ENCODE results near the gene TRMT61B. TPM values are rescaled to one million over a fixed set of nuclear protein-coding genes. Genes with fewer than 3 reads are reported as not detected.

The TRMT61B gene
- total and polyA plus RNA-seq, 8 donors: 2.3 to 24.4 (median 18.1) TPM

- TF ChIP-seq CTCF (IDR thresholded peaks at IDR 0.05) (no peak), POLR2A (IDR thresholded peaks at IDR 0.05) (no peak), POLR2AphosphoS5 (IDR thresholded peaks at IDR 0.05) (no peak), EP300 (IDR thresholded peaks at IDR 0.05) (no peak)
- Histone ChIP-seq H3K9me3 (no peaks in the 10 kb centered on the region), H3K27ac (no peak overlapping the region), H3K27me3 (no peaks in the 10 kb centered on the region), H3K36me3 (peaks cover 30 to 90% (median 79%) of the 10 kb centered on the region in 4 donors), H3K4me3 (no peak overlapping the region), H3K4me1 (peaks cover 0 to 26% (median 16%) of the 10 kb centered on the region in 4 donors)
- intact Hi-C loops (cut with DNase I; ENCODE audit: low total_unique reads): no loop called here
- WGBS, 5 donors: 0 to 25% (median 15%) methylated on average over 1 of the region's 1 CpG
- no peak for DNase-seq
Observed at GRCh38 chr2:28908172-28908571, 38.1 kb upstream of the TRMT61B start.

- Histone ChIP-seq H3K27ac (no peak overlapping the region), H3K9me3 (no peaks in the 10 kb centered on the region), H3K4me3 (no peak overlapping the region), H3K36me3 (peaks cover 28 to 90% (median 78%) of the 10 kb centered on the region in 4 donors), H3K27me3 (no peaks in the 10 kb centered on the region), H3K4me1 (peaks cover 0 to 26% (median 16%) of the 10 kb centered on the region in 4 donors)
- intact Hi-C loops (cut with DNase I; ENCODE audit: low total_unique reads): no loop called here
- no peak for DNase-seq
- 93 to 98% (median 98%) methylated on average over 2 of the region's 2 CpGs for WGBS, 5 donors
- TF ChIP-seq POLR2AphosphoS5 (IDR thresholded peaks at IDR 0.05): no peak
Observed at GRCh38 chr2:28906821-28907220, 36.7 kb upstream of the TRMT61B start.

- Histone ChIP-seq H3K4me3 (no peak overlapping the region), H3K9me3 (no peaks in the 10 kb centered on the region), H3K36me3 (peaks cover 28 to 89% (median 74%) of the 10 kb centered on the region in 4 donors), H3K4me1 (peaks cover 0 to 26% (median 16%) of the 10 kb centered on the region in 4 donors), H3K27me3 (no peaks in the 10 kb centered on the region), H3K27ac (no peak overlapping the region)
- no peak for TF ChIP-seq POLR2A (IDR thresholded peaks at IDR 0.05)
- TF ChIP-seq EP300 (IDR thresholded peaks at IDR 0.05): no peak
- TF ChIP-seq POLR2AphosphoS5 (IDR thresholded peaks at IDR 0.05): no peak
- no peak for TF ChIP-seq CTCF (IDR thresholded peaks at IDR 0.05)
- no peak for DNase-seq
- intact Hi-C loops (cut with DNase I; ENCODE audit: low total_unique reads): no loop called here
- WGBS, 5 donors: 86 to 96% (median 91%) methylated on average over 4 of the region's 4 CpGs
Observed at GRCh38 chr2:28906376-28906775, 36.3 kb upstream of the TRMT61B start.

GRCh38 chr2:28905533-28905932 is 35.4 kb upstream of the TRMT61B start:
- intact Hi-C loops (cut with DNase I; ENCODE audit: low total_unique reads): no loop called here
- Histone ChIP-seq H3K27ac (no peak overlapping the region), H3K9me3 (no peaks in the 10 kb centered on the region), H3K36me3 (peaks cover 28 to 81% (median 68%) of the 10 kb centered on the region in 4 donors), H3K4me3 (no peak overlapping the region), H3K27me3 (no peaks in the 10 kb centered on the region), H3K4me1 (peaks cover 0 to 34% (median 16%) of the 10 kb centered on the region in 4 donors)
- no peak for DNase-seq
- TF ChIP-seq POLR2A (IDR thresholded peaks at IDR 0.05): no peak
- no peak for TF ChIP-seq CTCF (IDR thresholded peaks at IDR 0.05)
- no peak for TF ChIP-seq POLR2AphosphoS5 (IDR thresholded peaks at IDR 0.05)
- no peak for TF ChIP-seq EP300 (IDR thresholded peaks at IDR 0.05)
- 90 to 100% (median 98%) methylated on average over 3 of the region's 3 CpGs for WGBS, 5 donors

GRCh38 chr2:28904802-28905457 is 34.8 kb upstream of the TRMT61B start:
- no peak overlapping the region for H3K4me3 ChIP-seq
- TF ChIP-seq EP300 (IDR thresholded peaks at IDR 0.05): no peak
- no peak for TF ChIP-seq POLR2A (IDR thresholded peaks at IDR 0.05)
- no peak for TF ChIP-seq CTCF (IDR thresholded peaks at IDR 0.05)
- TF ChIP-seq POLR2AphosphoS5 (IDR thresholded peaks at IDR 0.05): no peak
- no peak overlapping the region for H3K27ac ChIP-seq
- H3K4me1 ChIP-seq: peaks cover 0 to 34% (median 16%) of the 10 kb centered on the region in 4 donors
- intact Hi-C loops (cut with DNase I; ENCODE audit: low total_unique reads): no loop called here
- no peak for DNase-seq
- 43 to 96% (median 93%) methylated on average over 2 of the region's 2 CpGs for WGBS, 5 donors
- no peaks in the 10 kb centered on the region for H3K9me3 ChIP-seq
- peaks cover 28 to 75% (median 63%) of the 10 kb centered on the region in 4 donors for H3K36me3 ChIP-seq
- H3K27me3 ChIP-seq: no peaks in the 10 kb centered on the region
